Measurements from ENCODE around the gene RIMBP2. TPM values are rescaled to one million over a fixed set of nuclear protein-coding genes. Genes with fewer than 3 reads are reported as not detected.

RIMBP2 gene
- total and polyA plus RNA-seq, 9 of the 15 experiments (the other 6 are each of a cell fraction or from before 2014, with no cell fraction given), result not detected

DNA sequence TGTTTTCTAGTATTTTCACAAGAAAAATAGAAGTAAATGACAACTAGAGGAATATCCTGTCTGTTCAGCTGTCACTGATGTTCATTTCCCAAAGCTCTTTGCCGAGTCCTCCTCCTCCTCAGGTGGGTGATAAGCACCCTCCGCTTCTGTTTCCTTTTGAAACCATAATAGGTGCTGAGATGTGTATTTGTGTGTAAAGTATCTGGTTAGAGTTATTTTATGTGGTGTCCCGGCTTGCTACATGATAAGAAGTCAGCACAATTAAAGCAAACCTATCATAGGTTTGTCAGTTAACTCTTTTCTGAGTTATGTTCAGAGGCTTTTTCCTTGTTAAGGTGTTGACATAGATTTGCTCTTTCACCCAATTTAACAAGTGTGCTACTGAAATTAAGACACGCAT lies 296.0 kb downstream of the RIMBP2 start:
- Histone ChIP-seq H2AFZ (ENCODE audit: low read depth, low read length) (no peak overlapping the region), H3K36me3 (ENCODE audit: control insufficient read depth, insufficient read depth, low read length) (no peaks in the 10 kb centered on the region), H3K27ac (ENCODE audit: extremely low read depth, low read depth, low read length) (no peak overlapping the region), H3K9ac (ENCODE audit: insufficient read depth in 1 of 2, low read depth in 2 of 2, low read length in 2 of 2) (no peak overlapping the region), H3K9me1 (ENCODE audit: control insufficient read depth, insufficient read depth, low read length) (no peaks in the 10 kb centered on the region), H3K4me1 (replicated peaks in 1 of 2; ENCODE audit: control insufficient read depth in 2 of 2, insufficient read depth in 2 of 2, low read length in 2 of 2) (peaks cover 0 to 7% of the 10 kb centered on the region in 2 experiments; a peak in 2 of 5 replicates), H3K4me2 (ENCODE audit: insufficient read depth, low read length) (no peak overlapping the region), H3K27me3 (ENCODE audit: control insufficient read depth in 2 of 2, insufficient read depth in 2 of 2, low read length in 2 of 2) (peaks cover 21 to 48% of the 10 kb centered on the region in 2 experiments), H3K4me3 (no peak overlapping the region), H3K79me2 (ENCODE audit: control insufficient read depth, insufficient read depth, low read length) (no peaks in the 10 kb centered on the region), H4K20me1 (replicated peaks; ENCODE audit: control insufficient read depth, insufficient read depth, low read length) (0 out of 2 replicates have a peak, but pooled peaks cover 4% of the 10 kb centered on the region), H3K9me3 (replicated peaks; ENCODE audit: control insufficient read depth, insufficient read depth, low read depth, low read length) (no peaks in the 10 kb centered on the region)
- ChIA-PET POLR2A (no interaction called here), CTCF (ENCODE audit: low intra/inter-chr PET ratio) (no interaction called here)
- 0% methylated on average over 4 of the region's 4 CpGs for WGBS (ENCODE audit: insufficient coverage, low coverage, missing lambda C conversion rate)
- no TSS peak for BruUV-seq (replicated peaks)
- FAIRE-seq (no peak), DNase-seq (ENCODE audit: extremely low read depth in 1 of 4, low spot score in 3 of 4) (no peak), ATAC-seq (no peak)
- intact Hi-C loops (cut with micrococcal nuclease), result no loop called here
- in situ Hi-C loops (cut with MboI), result no loop called here
- TF ChIP-seq RBFOX2 (IDR thresholded peaks at IDR 0.05; ENCODE audit: low read depth, low read length) (no peak), ZKSCAN3 (CRISPR knock-in tag; IDR thresholded peaks at IDR 0.05) (no peak), HDAC1 (IDR thresholded peaks at IDR 0.05) (no peak), ZKSCAN1 (IDR thresholded peaks at IDR 0.05; ENCODE audit: low read depth, low read length) (no peak), RHOXF2B (CRISPR knock-in tag; conservative IDR thresholded peaks at IDR 0.05) (no peak), EP300 (IDR thresholded peaks at IDR 0.05; ENCODE audit: low read length) (no peak), CCNT2 (IDR thresholded peaks at IDR 0.05; ENCODE audit: borderline replicate concordance, extremely low read depth, insufficient read length, low read depth, low read length) (no peak), NFRKB (IDR thresholded peaks at IDR 0.05; ENCODE audit: low read depth) (no peak), ESRRA (IDR thresholded peaks at IDR 0.05; ENCODE audit: borderline replicate concordance, low read depth) (no peak), CBX2 (IDR thresholded peaks at IDR 0.05; ENCODE audit: insufficient read depth, low read length, poor library complexity, severe bottlenecking) (no peak), RAD51 (IDR thresholded peaks at IDR 0.05; ENCODE audit: borderline replicate concordance, low read depth) (no peak), SNIP1 (IDR thresholded peaks at IDR 0.05; ENCODE audit: low read depth) (no peak)
- TF ChIP-seq, protein P1, sequence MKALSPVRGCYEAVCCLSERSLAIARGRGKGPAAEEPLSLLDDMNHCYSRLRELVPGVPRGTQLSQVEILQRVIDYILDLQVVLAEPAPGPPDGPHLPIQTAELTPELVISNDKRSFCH (CRISPR knock-in tag; IDR thresholded peaks at IDR 0.05), result no peak
- TF ChIP-seq, protein P1 (tag; IDR thresholded peaks at IDR 0.05), result no peak
- TF ChIP-seq, protein P2, sequence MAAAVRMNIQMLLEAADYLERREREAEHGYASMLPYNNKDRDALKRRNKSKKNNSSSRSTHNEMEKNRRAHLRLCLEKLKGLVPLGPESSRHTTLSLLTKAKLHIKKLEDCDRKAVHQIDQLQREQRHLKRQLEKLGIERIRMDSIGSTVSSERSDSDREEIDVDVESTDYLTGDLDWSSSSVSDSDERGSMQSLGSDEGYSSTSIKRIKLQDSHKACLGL (CRISPR knock-in tag; IDR thresholded peaks at IDR 0.05; ENCODE audit: borderline replicate concordance, poor library complexity, severe bottlenecking), result no peak
- TF ChIP-seq, protein P3, sequence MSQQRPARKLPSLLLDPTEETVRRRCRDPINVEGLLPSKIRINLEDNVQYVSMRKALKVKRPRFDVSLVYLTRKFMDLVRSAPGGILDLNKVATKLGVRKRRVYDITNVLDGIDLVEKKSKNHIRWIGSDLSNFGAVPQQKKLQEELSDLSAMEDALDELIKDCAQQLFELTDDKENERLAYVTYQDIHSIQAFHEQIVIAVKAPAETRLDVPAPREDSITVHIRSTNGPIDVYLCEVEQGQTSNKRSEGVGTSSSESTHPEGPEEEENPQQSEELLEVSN (IDR thresholded peaks at IDR 0.05; ENCODE audit: borderline replicate concordance in 1 of 2, extremely low read depth in 1 of 2, insufficient read depth in 1 of 2, insufficient read length in 1 of 2, low read depth in 1 of 2, low read length in 1 of 2, poor library complexity in 1 of 2, severe bottlenecking in 1 of 2), result no peak
- TF ChIP-seq, protein P4, sequence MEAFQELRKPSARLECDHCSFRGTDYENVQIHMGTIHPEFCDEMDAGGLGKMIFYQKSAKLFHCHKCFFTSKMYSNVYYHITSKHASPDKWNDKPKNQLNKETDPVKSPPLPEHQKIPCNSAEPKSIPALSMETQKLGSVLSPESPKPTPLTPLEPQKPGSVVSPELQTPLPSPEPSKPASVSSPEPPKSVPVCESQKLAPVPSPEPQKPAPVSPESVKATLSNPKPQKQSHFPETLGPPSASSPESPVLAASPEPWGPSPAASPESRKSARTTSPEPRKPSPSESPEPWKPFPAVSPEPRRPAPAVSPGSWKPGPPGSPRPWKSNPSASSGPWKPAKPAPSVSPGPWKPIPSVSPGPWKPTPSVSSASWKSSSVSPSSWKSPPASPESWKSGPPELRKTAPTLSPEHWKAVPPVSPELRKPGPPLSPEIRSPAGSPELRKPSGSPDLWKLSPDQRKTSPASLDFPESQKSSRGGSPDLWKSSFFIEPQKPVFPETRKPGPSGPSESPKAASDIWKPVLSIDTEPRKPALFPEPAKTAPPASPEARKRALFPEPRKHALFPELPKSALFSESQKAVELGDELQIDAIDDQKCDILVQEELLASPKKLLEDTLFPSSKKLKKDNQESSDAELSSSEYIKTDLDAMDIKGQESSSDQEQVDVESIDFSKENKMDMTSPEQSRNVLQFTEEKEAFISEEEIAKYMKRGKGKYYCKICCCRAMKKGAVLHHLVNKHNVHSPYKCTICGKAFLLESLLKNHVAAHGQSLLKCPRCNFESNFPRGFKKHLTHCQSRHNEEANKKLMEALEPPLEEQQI (IDR thresholded peaks at IDR 0.05), result no peak

Measured in K562 (cell line).